Tongue (tissue), 2 donors: ENCODE measurements around the gene UAP1L1. TPM values are rescaled to one million over a fixed set of nuclear protein-coding genes. Genes with fewer than 3 reads are reported as not detected.

Experiments used
- DNase-seq: peaks from one replicate; pipeline ENCODE4 v3.0.0-alpha.2; 2015
- total RNA-seq: library from RNA; depleted of rRNA; stranded (reverse); fragments of >200 nt; gene quantifications from one replicate; pipeline ENCODE4 v1.2.3, GENCODE V29; 2014

The UAP1L1 gene
- total RNA-seq, 1 donor from 2014 or later = 3.2 TPM

GRCh38 chr9:137075275-137075775 is 2.0 kb upstream of the UAP1L1 start:
- DNase-seq = no peak

GRCh38 chr9:137076636-137077009 is 694 bp upstream of the UAP1L1 start:
- no peak for DNase-seq

- no peak for DNase-seq
These were observed 709 bp downstream of the UAP1L1 start for GRCh38 chr9:137077758-137078693.

- DNase-seq = no peak
These were observed 1.5 kb downstream of the UAP1L1 start for GRCh38 chr9:137078701-137079400.

- DNase-seq = no peak
These were observed 2.1 kb downstream of the UAP1L1 start for GRCh38 chr9:137079401-137079787.

GRCh38 chr9:137080260-137081122 is 3.2 kb downstream of the UAP1L1 start:
- DNase-seq = no peak

- no peak for DNase-seq
These were observed 5.1 kb downstream of the UAP1L1 start for GRCh38 chr9:137082222-137082924.

- no peak for DNase-seq
These were observed 5.6 kb downstream of the UAP1L1 start for GRCh38 chr9:137082925-137083290.

- DNase-seq = peak; percentile 71
These were observed 6.2 kb downstream of the UAP1L1 start for GRCh38 chr9:137083394-137084004.

- no peak for DNase-seq
These were observed 7.2 kb downstream of the UAP1L1 start for GRCh38 chr9:137084526-137084925.

GRCh38 chr9:137085920-137086530 is 8.7 kb downstream of the UAP1L1 start:
- DNase-seq = peak; percentile 26

GRCh38 chr9:137086531-137087408 is 9.5 kb downstream of the UAP1L1 start, which contains the start of gene MAN1B1:
Gene MAN1B1 (plus strand): TSS chr9:137086985. CDS start chr9:137087000, 15 bp downstream.
- DNase-seq = peak; percentile 99

GRCh38 chr9:137087409-137087925 is 10.2 kb downstream of the UAP1L1 start:
- DNase-seq = no peak

GRCh38 chr9:137088121-137088520 is 10.8 kb downstream of the UAP1L1 start:
- DNase-seq = no peak

GRCh38 chr9:137089232-137089947 is 12.1 kb downstream of the UAP1L1 start:
- no peak for DNase-seq

- no peak for DNase-seq
These were observed 18.6 kb downstream of the UAP1L1 start for GRCh38 chr9:137095664-137096517.

- DNase-seq = no peak
These were observed 19.6 kb downstream of the UAP1L1 start for GRCh38 chr9:137096785-137097546.
